ENCODE data around the gene STXBP4. TPM values are rescaled to one million over a fixed set of nuclear protein-coding genes. Genes with fewer than 3 reads are reported as not detected.

Gene STXBP4
- polyA plus RNA-seq, 4 donors: 2.3 to 10.6 (median 3.9) TPM

GRCh38 chr17:55122114-55122513, 153.5 kb downstream of the STXBP4 start:
- FAIRE-seq (no peak), DNase-seq (no peak)
- 87 to 94% (median 93%) methylated on average over 2 of the region's 2 CpGs for WGBS, 3 donors
- H3K4me3 ChIP-seq (ENCODE audit: low read depth in 1 of 3, low read length in 3 of 3): no peak overlapping the region
- H3K27me3 ChIP-seq (ENCODE audit: control insufficient read depth in 3 of 3, insufficient read depth in 3 of 3, low read length in 3 of 3): no peaks in the 10 kb centered on the region
- no peaks in the 10 kb centered on the region for H3K36me3 ChIP-seq (ENCODE audit: control insufficient read depth in 3 of 3, insufficient read depth in 2 of 3, low read depth in 1 of 3, low read length in 3 of 3)
- no peak overlapping the region for H3K27ac ChIP-seq (ENCODE audit: low read depth in 1 of 3, low read length in 2 of 3)
- H3K9me3 ChIP-seq (ENCODE audit: control insufficient read depth in 2 of 2, insufficient read depth in 1 of 2, low read depth in 1 of 2, low read length in 1 of 2): no peaks in the 10 kb centered on the region
- peaks cover 0 to 2% (median 0%) of the 10 kb centered on the region in 3 donors for H3K4me1 ChIP-seq (ENCODE audit: control insufficient read depth in 3 of 3, insufficient read depth in 2 of 3, low read depth in 1 of 3, low read length in 2 of 3)

DNA sequence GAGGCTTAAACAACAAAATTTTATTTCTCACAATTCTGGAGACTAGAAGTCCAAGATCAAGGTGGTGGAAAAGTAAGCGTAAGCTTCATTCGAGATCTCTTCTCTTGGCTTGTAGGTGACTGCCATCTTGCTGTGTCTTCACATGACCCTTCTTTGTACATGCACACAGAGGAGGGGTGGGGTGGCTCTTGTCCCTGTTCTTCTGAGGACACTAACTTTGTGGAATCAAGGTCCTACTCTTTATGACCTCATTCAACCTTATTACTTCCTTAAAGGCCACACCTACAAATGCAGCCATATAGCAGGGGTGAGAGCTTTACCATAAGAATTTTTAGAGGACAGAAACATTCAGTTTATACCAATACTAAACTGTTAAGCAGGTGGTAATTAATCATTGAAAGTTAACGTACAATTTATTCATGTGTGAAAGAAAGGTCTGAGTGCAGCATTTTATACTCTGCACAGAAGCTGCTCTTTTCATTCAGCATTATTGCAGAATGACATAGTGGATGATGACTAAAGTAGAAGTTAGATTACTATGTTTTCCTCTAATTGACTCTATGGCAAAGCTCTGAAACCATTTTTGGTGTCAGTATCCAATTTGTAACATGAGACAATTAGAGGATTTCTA, 156.3 kb downstream of the STXBP4 start:
- Histone ChIP-seq H3K36me3 (ENCODE audit: control insufficient read depth in 3 of 3, insufficient read depth in 2 of 3, low read depth in 1 of 3, low read length in 3 of 3) (peaks cover 0 to 2% (median 0%) of the 10 kb centered on the region in 3 donors), H3K27ac (ENCODE audit: low read depth in 1 of 3, low read length in 2 of 3) (no peak overlapping the region), H3K27me3 (ENCODE audit: control insufficient read depth in 3 of 3, insufficient read depth in 3 of 3, low read length in 3 of 3) (no peaks in the 10 kb centered on the region), H3K4me3 (ENCODE audit: low read depth in 1 of 3, low read length in 3 of 3) (no peak overlapping the region), H3K9me3 (ENCODE audit: control insufficient read depth in 2 of 2, insufficient read depth in 1 of 2, low read depth in 1 of 2, low read length in 1 of 2) (no peaks in the 10 kb centered on the region), H3K4me1 (ENCODE audit: control insufficient read depth in 3 of 3, insufficient read depth in 2 of 3, low read depth in 1 of 3, low read length in 2 of 3) (no peaks in the 10 kb centered on the region)
- DNase-seq (peak; percentile 8 to 49), FAIRE-seq (no peak)
- 77 to 86% (median 81%) methylated on average over 3 of the region's 3 CpGs for WGBS, 3 donors

DNA sequence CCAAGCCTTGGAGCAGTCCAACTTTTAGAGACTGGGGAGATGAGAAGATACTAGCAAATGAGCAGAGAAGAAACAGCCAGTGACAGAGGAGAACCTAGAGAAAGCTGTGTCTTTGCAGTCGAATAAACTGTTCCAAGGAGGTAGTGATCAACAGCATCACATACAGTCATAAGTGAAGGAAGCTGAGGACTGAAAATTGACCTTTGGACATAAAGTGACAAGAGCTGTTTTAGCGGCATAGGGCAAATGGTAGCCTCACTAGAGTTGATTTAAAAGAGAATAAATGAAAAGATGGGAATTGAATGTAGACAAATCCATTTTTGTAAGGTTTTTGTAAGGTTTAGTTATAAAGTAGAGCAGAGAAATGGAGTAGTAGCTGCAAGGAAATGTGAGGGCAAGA, 165.0 kb downstream of the STXBP4 start:
- no peak overlapping the region for H3K27ac ChIP-seq (ENCODE audit: low read depth in 1 of 3, low read length in 2 of 3)
- WGBS, 3 donors: 22 to 45% (median 41%) methylated on average over 2 of the region's 2 CpGs
- H3K27me3 ChIP-seq (ENCODE audit: control insufficient read depth in 3 of 3, insufficient read depth in 3 of 3, low read length in 3 of 3): no peaks in the 10 kb centered on the region
- no peaks in the 10 kb centered on the region for H3K4me1 ChIP-seq (ENCODE audit: control insufficient read depth in 3 of 3, insufficient read depth in 2 of 3, low read depth in 1 of 3, low read length in 2 of 3)
- DNase-seq (peak in 1 of 2 donors; percentile 55), FAIRE-seq (no peak)
- H3K9me3 ChIP-seq (ENCODE audit: control insufficient read depth in 2 of 2, insufficient read depth in 1 of 2, low read depth in 1 of 2, low read length in 1 of 2): no peaks in the 10 kb centered on the region
- H3K36me3 ChIP-seq (ENCODE audit: control insufficient read depth in 3 of 3, insufficient read depth in 2 of 3, low read depth in 1 of 3, low read length in 3 of 3): peaks cover 0 to under 1% (median 0%) of the 10 kb centered on the region in 3 donors
- no peak overlapping the region for H3K4me3 ChIP-seq (ENCODE audit: low read depth in 1 of 3, low read length in 3 of 3)

DNA sequence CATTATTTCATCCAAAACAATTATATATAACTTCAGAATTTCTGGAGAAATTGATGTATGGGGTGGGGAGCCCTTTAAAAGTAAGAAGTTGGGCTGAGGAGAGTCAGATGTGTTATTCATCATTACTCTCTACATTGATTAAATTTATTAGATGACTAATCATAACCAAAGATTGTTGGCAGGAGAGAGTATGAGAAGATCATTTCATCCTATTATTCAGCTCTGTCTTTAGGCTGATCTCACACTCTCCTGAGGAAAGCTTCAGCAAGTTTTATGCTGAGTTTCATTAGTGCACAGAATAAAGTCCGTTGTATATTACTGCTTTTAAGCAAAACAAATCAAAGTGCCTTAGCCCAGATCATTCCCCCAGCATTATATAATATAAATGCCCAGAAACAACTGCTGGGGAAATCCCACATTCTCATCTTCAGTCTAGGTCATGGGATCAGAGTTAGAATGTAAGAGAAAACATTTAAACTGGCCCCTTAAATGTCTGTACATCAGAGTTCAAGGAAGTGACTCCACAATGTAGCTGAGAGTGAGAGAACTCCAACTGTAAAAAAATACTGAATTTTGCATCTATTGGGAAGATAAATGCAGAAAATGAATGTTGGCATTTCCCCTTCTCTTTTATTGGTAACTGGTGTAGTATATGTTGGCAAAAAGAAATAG, 166.1 kb downstream of the STXBP4 start:
- FAIRE-seq (no peak), DNase-seq (no peak)
- H3K36me3 ChIP-seq (ENCODE audit: control insufficient read depth in 3 of 3, insufficient read depth in 2 of 3, low read depth in 1 of 3, low read length in 3 of 3): no peaks in the 10 kb centered on the region
- WGBS, 3 donors: 59 to 69% (median 66%) methylated on average over 1 of the region's 1 CpG
- H3K4me3 ChIP-seq (ENCODE audit: low read depth in 1 of 3, low read length in 3 of 3): no peak overlapping the region
- H3K4me1 ChIP-seq (ENCODE audit: control insufficient read depth in 3 of 3, insufficient read depth in 2 of 3, low read depth in 1 of 3, low read length in 2 of 3): no peaks in the 10 kb centered on the region
- no peaks in the 10 kb centered on the region for H3K27me3 ChIP-seq (ENCODE audit: control insufficient read depth in 3 of 3, insufficient read depth in 3 of 3, low read length in 3 of 3)
- no peak overlapping the region for H3K27ac ChIP-seq (ENCODE audit: low read depth in 1 of 3, low read length in 2 of 3)
- no peaks in the 10 kb centered on the region for H3K9me3 ChIP-seq (ENCODE audit: control insufficient read depth in 2 of 2, insufficient read depth in 1 of 2, low read depth in 1 of 2, low read length in 1 of 2)

GRCh38 chr17:55140809-55141208, 172.2 kb downstream of the STXBP4 start:
- H3K9me3 ChIP-seq (ENCODE audit: control insufficient read depth in 2 of 2, insufficient read depth in 1 of 2, low read depth in 1 of 2, low read length in 1 of 2): no peaks in the 10 kb centered on the region
- no peak for FAIRE-seq
- H3K36me3 ChIP-seq (ENCODE audit: control insufficient read depth in 3 of 3, insufficient read depth in 2 of 3, low read depth in 1 of 3, low read length in 3 of 3): peaks cover 0 to 2% (median 0%) of the 10 kb centered on the region in 3 donors
- no peaks in the 10 kb centered on the region for H3K27me3 ChIP-seq (ENCODE audit: control insufficient read depth in 3 of 3, insufficient read depth in 3 of 3, low read length in 3 of 3)
- H3K27ac ChIP-seq (ENCODE audit: low read depth in 1 of 3, low read length in 2 of 3): no peak overlapping the region
- H3K4me3 ChIP-seq (ENCODE audit: low read depth in 1 of 3, low read length in 3 of 3): no peak overlapping the region
- no peak for DNase-seq
- H3K4me1 ChIP-seq (ENCODE audit: control insufficient read depth in 3 of 3, insufficient read depth in 2 of 3, low read depth in 1 of 3, low read length in 2 of 3): no peaks in the 10 kb centered on the region

DNA sequence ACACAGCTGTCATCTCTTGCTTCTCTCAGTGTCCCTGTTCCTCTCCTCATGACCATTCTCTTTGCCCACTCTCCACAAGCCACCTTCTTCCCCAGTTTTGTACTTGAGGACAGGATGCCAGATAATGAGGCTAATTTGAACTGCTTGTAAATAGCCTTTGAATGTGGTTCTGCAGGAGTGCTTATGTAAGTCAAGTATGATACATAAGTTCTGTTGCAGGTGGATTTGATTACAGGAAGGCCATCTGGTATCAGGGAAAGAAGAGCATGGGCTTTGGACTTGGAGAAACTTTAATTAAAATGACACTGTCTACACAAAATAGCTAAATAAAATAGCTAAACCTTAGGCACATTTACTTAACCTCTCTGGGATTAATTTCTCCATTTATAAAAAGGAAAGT, 176.0 kb downstream of the STXBP4 start:
- DNase-seq (no peak), FAIRE-seq (no peak)
- H3K27me3 ChIP-seq (ENCODE audit: control insufficient read depth in 3 of 3, insufficient read depth in 3 of 3, low read length in 3 of 3): no peaks in the 10 kb centered on the region
- no peaks in the 10 kb centered on the region for H3K4me1 ChIP-seq (ENCODE audit: control insufficient read depth in 3 of 3, insufficient read depth in 2 of 3, low read depth in 1 of 3, low read length in 2 of 3)
- H3K27ac ChIP-seq (ENCODE audit: low read depth in 1 of 3, low read length in 2 of 3): no peak overlapping the region
- no peak overlapping the region for H3K4me3 ChIP-seq (ENCODE audit: low read depth in 1 of 3, low read length in 3 of 3)
- H3K9me3 ChIP-seq (ENCODE audit: control insufficient read depth in 2 of 2, insufficient read depth in 1 of 2, low read depth in 1 of 2, low read length in 1 of 2): no peaks in the 10 kb centered on the region
- peaks cover 0 to 2% (median 0%) of the 10 kb centered on the region in 3 donors for H3K36me3 ChIP-seq (ENCODE audit: control insufficient read depth in 3 of 3, insufficient read depth in 2 of 3, low read depth in 1 of 3, low read length in 3 of 3)

DNA sequence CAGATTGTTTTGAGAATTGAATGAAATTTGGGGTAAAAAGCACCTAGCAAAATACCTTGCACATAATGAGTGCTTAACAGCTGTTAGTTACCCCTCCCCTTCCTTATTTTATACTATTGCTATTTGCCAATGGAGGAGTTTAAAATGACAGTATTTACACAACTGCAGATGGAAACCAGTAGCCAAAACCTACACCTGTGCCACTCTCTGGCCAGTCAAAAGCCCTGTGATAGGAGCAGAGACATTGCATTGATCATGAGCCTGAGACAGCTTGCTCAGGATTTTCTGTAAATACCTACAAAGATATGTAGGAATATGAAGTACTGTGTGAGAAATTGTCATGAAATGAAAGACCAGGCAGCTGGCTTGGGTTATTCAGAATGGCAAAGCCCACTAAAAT, 180.9 kb downstream of the STXBP4 start:
- Histone ChIP-seq H3K9me3 (ENCODE audit: control insufficient read depth in 2 of 2, insufficient read depth in 1 of 2, low read depth in 1 of 2, low read length in 1 of 2) (no peaks in the 10 kb centered on the region), H3K36me3 (ENCODE audit: control insufficient read depth in 3 of 3, insufficient read depth in 2 of 3, low read depth in 1 of 3, low read length in 3 of 3) (no peaks in the 10 kb centered on the region), H3K27me3 (ENCODE audit: control insufficient read depth in 3 of 3, insufficient read depth in 3 of 3, low read length in 3 of 3) (no peaks in the 10 kb centered on the region), H3K4me3 (ENCODE audit: low read depth in 1 of 3, low read length in 3 of 3) (no peak overlapping the region), H3K27ac (ENCODE audit: low read depth in 1 of 3, low read length in 2 of 3) (no peak overlapping the region), H3K4me1 (ENCODE audit: control insufficient read depth in 3 of 3, insufficient read depth in 2 of 3, low read depth in 1 of 3, low read length in 2 of 3) (no peaks in the 10 kb centered on the region)
- DNase-seq (no peak), FAIRE-seq (no peak)

GRCh38 chr17:55152236-55152635, 183.7 kb downstream of the STXBP4 start:
- H3K4me3 ChIP-seq (ENCODE audit: low read depth in 1 of 3, low read length in 3 of 3): no peak overlapping the region
- DNase-seq: no peak
- H3K9me3 ChIP-seq (ENCODE audit: control insufficient read depth in 2 of 2, insufficient read depth in 1 of 2, low read depth in 1 of 2, low read length in 1 of 2): no peaks in the 10 kb centered on the region
- 44 to 67% (median 60%) methylated on average over 4 of the region's 4 CpGs for WGBS, 3 donors
- no peaks in the 10 kb centered on the region for H3K4me1 ChIP-seq (ENCODE audit: control insufficient read depth in 3 of 3, insufficient read depth in 2 of 3, low read depth in 1 of 3, low read length in 2 of 3)
- no peak for FAIRE-seq
- H3K27me3 ChIP-seq (ENCODE audit: control insufficient read depth in 3 of 3, insufficient read depth in 3 of 3, low read length in 3 of 3): no peaks in the 10 kb centered on the region
- H3K36me3 ChIP-seq (ENCODE audit: control insufficient read depth in 3 of 3, insufficient read depth in 2 of 3, low read depth in 1 of 3, low read length in 3 of 3): no peaks in the 10 kb centered on the region
- H3K27ac ChIP-seq (ENCODE audit: low read depth in 1 of 3, low read length in 2 of 3): no peak overlapping the region

GRCh38 chr17:55154101-55154500, 185.5 kb downstream of the STXBP4 start:
- no peak for FAIRE-seq
- DNase-seq: no peak
- Histone ChIP-seq H3K4me1 (ENCODE audit: control insufficient read depth in 3 of 3, insufficient read depth in 2 of 3, low read depth in 1 of 3, low read length in 2 of 3) (no peaks in the 10 kb centered on the region), H3K9me3 (ENCODE audit: control insufficient read depth in 2 of 2, insufficient read depth in 1 of 2, low read depth in 1 of 2, low read length in 1 of 2) (no peaks in the 10 kb centered on the region), H3K4me3 (ENCODE audit: low read depth in 1 of 3, low read length in 3 of 3) (no peak overlapping the region), H3K27me3 (ENCODE audit: control insufficient read depth in 3 of 3, insufficient read depth in 3 of 3, low read length in 3 of 3) (no peaks in the 10 kb centered on the region), H3K36me3 (ENCODE audit: control insufficient read depth in 3 of 3, insufficient read depth in 2 of 3, low read depth in 1 of 3, low read length in 3 of 3) (no peaks in the 10 kb centered on the region), H3K27ac (ENCODE audit: low read depth in 1 of 3, low read length in 2 of 3) (no peak overlapping the region)
- WGBS, 3 donors: 91 to 100% (median 98%) methylated on average over 2 of the region's 2 CpGs

Measured in small intestine (tissue), 7 donors.